GM19240 (cell line): ENCODE measurements around the gene UBE2L3.

Source experiments
- DNase-seq: peaks from one replicate; pipeline ENCODE4 v3.0.0; 2011; ENCODE audit warnings: low spot score; ENCODE audit not compliant: insufficient read length

Gene UBE2L3

GRCh38 chr22:21669026-21669425 lies 101.5 kb downstream of the UBE2L3 start:
- no peak for DNase-seq

DNA sequence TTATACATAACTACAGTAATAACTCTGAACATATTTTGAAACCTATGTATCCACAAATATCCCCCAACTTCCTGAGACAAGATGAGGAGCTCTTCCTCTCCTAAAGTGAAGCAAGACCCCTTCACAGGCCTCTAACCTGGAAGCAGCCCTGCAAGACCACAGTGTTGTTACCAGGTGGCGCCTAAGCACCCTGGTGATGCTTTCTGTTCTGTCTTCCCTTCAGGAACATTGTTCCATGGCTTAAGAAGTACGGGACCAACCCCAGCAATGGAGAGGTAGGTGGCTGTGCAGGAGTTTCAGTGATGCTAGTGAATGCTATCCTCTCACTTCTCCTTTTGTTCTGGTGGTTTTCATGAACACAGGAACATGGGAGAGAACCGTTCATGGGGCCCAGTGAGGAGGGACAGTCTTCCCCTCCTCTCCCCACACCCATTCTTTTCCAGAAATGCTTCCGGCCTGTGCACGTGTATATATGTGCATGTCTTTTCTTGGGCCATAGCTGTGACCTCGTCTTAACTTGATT lies 104.7 kb downstream of the UBE2L3 start:
- no peak for DNase-seq
